DMS53 treated with DMSO at 0.1 percent for 48 hours (cell line): ENCODE results near the gene ZNF43.
"Not testable (repeated sequence)": the region's sequence is repeated elsewhere in the genome, so short reads cannot be mapped to it uniquely, and the experiment has no call there.

Experiments
- DNase-seq: peaks from one replicate; lab custom pipeline; 2025; ENCODE audit not compliant: unreplicated experiment; lab: John Stamatoyannopoulos, UW

The ZNF43 gene

DNA sequence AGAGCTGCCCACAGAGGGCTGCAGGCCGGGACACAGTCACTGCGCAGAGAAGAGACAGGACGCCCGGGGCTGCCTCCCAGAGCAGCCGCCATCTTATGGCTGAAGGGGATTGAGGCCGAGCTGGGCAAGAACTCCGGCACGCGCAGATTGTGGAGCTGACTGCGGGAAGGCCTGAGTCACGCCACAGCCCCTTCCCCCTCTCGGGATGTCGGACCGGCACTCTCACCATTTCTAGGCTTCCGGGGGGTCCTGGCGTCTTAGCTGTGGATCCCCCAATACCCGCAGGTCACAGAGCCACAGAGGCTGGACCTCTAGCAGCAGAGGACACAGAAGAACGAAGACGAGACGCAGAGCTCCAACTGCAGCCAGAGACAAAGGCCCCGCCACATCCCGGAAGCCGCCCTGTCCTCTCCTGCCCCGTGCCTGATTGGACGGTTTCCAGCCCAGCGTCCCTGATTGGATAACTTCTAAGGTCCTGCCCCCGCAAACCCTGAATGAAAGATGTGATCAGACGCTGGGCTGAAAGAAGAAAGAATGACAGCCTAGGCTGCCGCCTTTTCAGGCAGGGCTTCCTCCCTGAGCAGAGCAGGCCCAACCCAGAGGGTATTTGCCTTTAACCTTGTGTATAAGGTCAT is at the start of gene ZNF43:
Gene ZNF43, minus strand, starts transcription at position 373 of the 635 bp plus-strand sequence. Its CDS starts 144 bp downstream, at position 229.
- DNase-seq = peak; percentile 88

DNA sequence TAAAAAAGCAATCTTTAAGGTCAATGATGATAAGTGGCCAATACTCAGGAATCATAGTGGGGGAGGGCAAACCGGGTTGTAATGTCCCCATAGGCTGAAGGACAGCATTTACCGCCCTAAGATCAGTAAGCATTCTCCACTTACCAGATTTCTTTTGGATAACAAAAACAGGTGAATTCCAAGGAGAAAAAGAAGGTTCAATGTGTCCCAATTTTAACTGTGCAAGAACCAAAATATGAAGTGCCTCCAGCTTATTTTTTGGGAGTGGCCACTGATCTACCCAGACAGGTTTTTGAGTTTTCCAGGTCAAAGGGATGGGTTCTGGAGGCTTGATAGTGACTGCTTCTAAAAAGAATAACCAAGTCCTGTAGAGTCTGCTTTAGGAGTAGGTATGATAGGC is 49.5 kb upstream of the ZNF43 start:
- DNase-seq = not testable (repeated sequence)

DNA sequence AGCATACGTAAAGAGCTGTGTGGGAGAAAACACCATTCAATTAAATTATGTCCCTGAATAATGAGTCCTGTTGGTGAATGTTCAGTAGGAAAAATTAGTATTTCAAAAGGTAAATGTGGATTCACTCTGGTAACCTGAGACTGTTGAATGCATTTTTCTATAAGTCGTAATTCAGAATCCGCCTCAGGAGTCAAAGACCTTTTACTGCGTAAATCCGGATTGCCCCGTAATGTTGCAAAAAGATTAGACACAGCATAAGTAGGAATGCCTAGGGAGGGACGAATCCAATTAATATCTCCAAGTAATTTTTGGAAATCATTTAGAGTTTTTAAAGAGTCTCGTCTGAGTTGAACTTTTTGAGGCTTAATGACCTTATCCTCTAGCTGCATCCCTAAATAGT is 48.8 kb upstream of the ZNF43 start:
- DNase-seq = not testable (repeated sequence)

DNA sequence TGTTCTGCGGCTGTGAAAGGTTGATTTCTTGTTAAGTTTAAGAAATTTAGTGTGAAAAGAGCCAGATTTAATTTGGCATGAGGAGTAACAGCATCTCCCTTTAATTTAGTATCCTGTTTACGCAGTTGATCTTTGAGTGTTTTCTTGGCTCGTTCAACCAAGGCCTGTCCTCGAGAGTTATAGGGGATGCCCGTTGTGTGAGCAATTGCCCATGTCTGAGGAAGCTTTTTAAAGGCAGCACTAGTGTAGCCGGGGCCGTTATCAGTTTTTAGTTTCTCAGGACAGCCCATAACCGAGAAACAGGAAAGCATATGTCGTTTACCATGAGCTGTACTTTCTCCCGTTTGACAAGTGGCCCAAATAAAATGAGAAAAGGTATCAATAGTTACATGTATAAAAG is 47.5 kb upstream of the ZNF43 start:
- DNase-seq = no peak

DNA sequence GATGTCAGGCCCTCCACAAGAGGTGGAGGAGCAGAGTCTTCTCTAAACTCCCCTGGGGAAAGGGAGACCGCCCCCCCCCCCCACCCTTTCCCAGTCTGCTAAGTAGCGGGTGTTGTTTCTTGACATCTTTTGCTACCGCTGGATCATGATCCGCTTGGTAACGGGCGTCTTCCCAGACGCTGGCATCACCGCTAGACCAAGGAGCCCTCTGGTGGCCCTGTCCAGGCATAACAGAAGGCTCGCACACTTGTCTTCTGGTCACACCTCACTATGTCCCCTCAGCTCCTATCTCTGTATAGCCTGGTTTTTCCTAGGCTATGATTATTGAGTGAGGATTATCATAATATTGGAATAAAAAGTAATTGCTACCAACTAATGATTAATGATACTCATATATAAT is 44.8 kb upstream of the ZNF43 start:
- not testable (repeated sequence) for DNase-seq

DNA sequence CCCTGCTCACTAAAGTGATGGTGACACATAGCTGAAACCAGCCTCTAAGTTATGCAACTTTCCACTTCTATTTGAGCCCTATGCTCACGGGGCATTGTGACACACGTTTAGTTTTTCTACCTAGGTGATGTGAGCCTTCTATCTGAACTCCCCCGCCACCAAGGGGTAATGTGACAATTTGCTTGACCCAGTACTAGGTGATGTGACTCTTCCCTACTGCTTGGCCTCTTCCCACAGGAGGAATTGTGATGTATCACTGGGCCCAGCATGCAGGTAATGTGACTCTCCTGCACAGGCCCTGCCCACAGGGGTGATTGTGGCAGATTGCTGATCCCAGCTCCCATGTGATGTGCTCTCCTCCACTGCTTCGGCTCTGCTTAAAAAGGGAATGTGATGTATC is 42.7 kb upstream of the ZNF43 start:
- no peak for DNase-seq

DNA sequence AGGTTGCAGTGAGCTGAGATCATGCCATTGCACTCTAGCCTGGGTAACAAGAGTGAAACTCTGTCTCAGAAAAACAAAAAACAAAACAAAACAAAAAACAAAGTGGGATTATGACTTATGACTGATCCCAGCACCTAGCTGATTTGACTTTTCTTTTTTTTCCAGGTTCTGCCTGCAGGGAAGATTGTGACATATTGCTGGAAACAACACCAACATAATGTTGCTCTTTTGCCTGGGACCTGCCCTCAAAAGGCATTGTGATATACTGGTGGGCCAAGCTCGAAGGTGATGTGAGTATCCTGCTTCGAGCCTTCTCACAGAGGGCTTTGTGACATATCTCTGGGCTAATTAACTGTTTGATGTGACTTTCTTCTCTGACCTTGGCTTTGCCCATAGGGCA is 42.0 kb upstream of the ZNF43 start:
- DNase-seq = no peak

DNA sequence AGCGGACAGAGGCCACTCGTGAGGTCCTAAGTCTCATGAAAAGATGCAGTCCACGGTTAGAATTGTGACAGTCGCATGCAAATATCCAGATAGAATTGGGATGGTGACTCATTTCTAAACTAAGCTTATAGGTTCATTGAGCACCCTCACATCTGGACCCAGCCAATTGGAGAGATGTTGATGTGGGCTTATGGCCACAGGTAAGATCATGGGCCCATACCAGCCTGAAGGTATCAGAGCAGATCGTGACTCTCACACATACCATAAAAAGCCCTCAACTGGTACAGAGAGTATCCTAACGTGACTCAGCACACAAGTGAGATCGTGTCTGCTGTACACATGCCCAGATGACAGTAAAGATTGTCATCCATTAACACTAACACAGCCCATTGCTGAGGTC is 40.6 kb upstream of the ZNF43 start:
- not testable (repeated sequence) for DNase-seq

DNA sequence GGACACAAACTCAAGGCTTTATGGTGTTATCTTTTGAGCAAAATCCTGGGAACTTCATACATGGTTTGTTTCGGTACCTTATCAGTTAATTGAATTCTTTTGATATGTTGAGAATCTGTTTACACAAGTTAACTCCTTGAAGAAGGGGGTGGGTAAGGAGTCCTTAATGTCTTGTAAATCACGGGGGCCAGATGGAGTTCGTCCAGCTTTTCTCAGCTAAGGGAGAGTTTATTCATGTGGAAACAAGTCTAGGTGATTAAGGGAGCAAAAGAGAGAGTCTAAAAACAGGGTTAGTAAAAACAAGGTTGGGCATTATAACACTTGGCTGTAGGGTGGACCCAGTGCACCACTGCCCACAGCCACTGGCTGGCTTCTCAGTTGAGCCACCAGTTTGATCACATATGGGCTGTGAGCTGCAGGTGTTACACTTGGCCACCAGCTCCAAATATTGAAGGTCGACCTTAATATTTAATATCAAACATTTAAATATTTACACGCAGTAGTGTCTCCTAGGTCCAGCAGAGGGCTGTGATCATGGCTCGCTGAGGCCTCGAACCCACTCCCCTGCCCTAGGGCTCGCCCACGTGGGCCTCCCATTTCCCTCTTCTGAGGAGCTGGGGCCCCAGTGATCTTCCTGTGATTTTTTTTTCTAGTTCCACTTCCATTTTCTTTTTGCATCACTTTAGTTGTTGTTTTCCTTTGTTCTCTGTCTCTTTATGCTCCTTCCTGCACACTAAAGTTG is 21.0 kb upstream of the ZNF43 start:
- DNase-seq = no peak

DNA sequence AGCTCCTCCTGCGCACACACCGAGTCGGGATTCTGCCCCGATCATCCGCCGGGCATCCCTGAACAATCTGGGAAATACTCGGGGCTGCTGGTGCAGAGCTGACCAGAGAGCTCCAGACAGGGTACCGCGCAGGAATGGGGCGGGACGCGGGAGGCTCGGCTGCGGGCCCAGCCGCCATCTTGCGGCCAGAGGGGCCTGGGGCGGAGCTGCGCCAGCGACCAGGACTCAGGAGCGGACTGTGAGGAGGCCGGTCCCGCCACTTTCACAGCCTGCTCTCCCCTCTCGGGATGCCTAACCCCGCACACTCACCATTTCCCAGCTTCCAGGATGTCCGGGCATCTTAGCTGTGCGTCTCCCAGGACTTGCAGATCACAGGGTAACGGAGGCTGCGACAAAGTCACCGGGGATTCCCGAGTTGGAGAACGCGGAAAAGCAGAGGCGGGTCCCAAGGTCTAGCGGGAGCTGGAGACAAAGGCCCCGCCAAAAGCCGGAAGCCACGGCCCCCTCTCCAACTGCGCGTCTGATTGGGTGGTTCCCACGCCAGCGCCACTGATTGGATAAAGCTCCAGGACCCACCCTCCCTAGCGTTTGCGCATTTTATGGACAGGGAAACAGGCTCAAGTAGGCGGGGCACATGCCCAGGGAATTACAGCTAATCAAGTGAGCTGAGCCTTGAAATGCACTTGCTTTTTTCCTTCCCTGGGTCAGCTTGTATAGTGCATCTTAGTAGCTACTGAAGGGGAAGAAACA is 15.8 kb upstream of the ZNF43 start:
- peak; percentile 84 for DNase-seq

DNA sequence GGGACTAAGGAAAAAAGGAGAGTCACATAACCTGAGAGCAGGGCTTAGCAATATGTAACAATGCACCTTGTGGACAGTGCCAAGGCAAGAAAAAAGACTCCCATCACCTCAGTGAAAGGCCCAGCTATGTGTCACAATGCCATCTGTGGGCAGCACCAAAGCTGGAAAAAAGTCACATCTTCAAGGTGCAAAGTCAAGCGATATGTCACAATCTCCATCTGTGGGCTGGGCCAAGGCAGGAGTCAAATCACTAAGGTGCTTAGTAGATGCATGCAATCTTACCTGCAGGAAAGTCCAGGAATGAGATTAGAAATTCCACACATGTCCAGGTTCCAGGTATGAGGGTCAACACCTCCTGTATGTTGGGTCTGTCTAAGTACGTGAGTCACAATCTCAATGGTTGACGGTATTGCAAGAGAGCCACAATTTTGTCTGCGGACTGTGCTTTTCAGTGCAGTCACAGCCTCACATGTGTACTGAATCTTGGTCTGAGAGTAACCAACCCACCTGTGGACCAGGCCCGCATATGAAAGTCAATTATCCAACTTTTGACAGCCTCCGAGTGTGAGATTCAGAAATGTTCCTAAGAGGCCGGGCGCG is 14.8 kb upstream of the ZNF43 start:
- DNase-seq = no peak

DNA sequence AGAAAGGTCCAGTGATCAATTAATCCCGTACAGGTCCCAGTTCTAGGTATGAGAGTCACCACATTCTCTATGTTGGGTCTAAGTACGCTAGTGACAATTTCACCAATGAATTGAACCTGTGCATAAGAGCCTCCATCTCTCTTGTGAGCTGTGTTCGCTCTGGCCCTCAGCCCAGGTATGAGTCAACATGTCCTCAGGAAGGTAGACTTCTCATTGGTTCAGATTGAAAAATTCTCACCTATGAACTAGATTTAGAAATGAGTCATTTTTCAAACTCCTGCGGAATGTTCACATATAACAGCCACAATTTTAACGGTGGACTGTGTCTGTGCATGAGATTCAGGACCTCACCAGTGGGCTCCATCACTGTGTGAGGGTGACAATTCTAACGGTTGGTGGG is 12.7 kb upstream of the ZNF43 start:
- DNase-seq = peak; percentile 43

DNA sequence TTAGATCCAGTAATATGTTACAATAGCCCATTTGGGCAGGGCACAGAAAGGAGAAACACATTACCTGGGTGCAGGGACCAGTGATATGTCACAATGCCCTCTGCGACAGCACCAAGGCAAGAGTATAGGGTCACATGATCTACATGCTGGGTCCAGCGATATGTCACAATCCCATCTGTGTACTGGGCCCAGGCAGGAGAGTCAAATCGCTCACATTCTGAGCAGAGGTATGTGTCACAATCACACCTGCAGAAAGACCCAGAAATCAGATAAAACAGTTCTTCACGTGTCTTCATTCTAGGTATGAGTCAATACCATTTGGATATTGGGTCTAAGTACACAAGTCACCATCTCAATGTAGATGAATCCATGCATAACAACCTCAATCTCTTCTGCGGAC is 7.1 kb upstream of the ZNF43 start:
- DNase-seq = no peak

DNA sequence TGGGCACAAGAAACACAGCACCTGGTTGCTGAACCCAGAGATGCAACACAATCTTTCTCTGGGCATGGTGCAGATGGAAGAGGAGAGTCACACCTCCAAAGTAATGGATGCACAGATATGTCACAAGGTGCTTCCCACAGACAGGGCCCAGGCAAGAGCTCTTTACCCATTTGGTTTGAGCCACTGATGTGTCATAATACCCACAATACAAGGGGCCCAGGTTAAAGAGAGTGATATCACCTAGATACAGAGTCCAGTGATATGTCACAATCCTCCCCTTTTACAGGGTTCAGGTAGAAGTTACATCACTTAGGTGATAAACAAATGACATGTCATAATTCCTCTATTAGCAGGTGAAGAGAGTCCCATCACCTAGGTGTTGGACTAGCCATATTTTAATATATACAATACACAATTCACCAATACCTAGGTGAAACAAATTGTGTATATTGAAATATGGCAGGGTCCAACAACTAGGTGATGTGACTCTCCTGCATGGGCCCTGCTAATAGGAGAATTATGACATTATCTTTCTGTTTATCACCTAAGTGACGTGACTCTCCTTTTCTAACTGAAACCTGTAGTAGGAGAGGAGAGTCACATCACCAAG is 5.6 kb upstream of the ZNF43 start:
- DNase-seq = no peak

DNA sequence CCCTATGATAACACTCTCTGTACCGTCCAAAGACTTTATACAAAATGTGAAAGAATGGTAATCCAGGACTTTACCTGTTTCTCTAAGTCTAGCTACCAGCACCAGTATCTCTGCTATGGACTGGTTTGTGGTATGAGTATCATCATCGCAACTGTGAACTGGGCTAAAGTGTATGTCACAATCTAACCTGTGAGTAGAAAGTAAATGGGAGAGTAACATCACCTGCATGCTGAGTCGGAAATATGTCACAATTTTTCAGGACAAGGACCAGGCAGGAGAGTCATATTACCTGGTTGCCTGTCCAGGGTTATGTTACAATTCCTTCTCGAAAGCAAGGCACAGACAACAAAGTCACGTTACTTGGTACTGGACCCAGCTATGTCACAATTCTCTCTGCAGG is 5.1 kb upstream of the ZNF43 start:
- no peak for DNase-seq

DNA sequence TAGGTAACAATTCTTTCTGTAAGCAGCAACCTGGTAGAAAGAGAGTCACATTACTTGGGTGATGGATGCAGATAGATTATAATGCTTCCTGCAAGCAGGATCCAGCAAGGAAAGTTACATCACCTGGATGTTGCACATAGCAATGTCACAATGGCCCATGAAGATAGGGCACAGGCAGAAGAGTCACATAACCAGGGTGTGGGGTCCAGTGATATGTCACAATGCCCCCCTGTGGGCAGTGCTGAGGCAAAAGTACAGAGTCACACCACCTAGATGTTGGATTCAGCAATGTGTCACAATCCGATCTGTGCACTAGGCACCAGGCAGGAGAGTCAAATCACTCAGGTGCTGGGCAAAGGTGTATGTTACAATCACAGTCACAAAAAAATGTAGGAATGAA is 4.0 kb upstream of the ZNF43 start:
- DNase-seq = no peak

DNA sequence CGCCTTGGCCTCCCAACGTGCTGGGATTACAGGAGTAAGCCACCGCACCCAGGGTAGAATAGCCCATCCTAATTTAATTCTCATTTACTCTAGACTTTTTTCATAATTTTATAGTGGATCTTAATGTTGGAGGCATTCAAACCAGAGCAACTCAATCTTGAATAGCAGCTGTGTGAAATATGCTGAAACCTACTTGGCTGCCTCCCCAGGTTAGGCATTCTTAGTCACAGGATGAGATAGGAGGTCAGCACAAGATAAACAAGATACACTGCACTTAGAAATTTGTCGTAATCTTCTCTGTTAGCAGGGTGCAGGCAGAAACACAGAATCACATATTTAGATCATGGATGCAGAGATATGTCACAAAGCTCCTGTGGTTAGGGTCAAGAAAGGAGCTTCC is 2.7 kb upstream of the ZNF43 start:
- no peak for DNase-seq

DNA sequence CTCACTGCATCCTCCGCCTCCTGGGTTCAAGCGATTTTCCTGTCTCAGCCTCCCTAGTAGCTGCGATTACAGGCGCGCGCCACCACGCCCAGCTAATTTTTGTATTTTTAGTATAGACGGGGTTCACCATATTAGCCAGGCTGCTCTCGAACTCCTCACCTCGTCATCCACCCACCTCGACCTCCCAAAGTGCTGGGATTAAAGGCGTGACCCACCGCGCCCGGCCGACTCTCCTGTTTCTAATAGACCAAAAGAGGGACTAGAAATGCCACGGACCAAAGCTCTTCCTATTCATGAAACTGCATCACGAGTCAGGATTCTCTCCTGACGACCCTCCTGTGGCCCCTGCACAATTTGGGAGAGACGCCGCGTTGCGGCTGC is 563 bp downstream of the ZNF43 start:
- no peak for DNase-seq

DNA sequence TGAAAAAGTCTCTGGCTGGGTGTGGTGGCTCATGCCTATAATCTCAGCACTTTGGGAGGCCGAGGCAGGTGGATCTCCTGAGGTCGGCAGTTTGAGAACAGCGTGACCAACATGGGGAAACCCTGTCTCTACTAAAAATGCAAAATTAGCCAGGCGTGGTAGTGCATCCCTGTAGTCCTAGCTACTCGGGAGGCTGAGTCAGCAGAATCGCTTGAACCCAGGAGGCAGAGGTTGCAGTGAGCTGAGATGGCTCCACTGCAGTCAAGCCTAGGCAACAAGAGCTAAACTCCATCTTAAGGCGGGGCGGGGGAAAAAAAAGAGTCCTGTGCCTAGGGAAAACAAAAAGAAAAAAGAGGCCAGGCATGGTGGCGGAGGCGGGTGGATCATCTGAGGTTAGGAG is 2.2 kb downstream of the ZNF43 start:
- no peak for DNase-seq

DNA sequence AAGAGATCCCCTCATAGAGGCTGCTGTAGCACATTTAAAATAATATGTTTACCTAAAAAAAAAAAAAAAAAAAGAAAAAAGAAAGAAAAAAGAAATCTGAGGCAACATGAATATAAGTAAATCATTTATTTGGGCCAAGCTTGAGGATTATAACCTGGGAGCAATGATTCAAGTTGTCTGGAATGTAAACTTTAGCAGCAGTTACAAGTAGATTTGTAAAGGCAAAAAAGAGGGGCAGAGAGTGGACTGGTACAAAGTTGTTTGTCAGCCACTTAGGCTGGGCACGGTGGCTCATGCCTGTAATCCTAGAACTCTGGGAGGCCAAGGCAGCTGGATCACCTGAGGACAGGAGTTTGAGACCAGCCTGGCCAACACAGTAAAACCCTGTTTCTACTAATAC is 11.3 kb downstream of the ZNF43 start:
- no peak for DNase-seq

DNA sequence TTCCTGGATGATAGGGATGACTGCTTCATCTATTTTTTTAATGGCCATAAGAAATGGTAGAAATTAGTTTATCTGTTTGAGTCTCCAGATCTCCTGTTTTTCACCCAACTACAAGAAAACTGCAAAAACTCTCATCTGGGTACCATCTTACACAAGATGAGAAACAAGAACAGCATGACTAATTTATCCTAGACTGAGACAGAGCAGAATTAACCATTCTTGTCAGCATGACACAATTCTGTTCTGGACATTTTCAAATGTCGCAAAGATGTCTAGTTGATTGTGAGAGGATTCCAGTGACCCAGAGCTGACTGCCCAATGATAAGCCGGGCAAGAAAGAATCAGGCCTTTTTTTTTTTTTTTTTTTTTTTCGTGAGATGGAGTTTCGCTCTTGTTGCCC is 12.8 kb downstream of the ZNF43 start:
- no peak for DNase-seq
